BE2C (cell line): Measurements from ENCODE around the gene IFNGR2.
A peak's percentile ranks its signal among the peaks of the same experiment; 100 is the strongest.
"Not testable (repeated sequence)": the region's sequence is repeated elsewhere in the genome, so short reads cannot be mapped to it uniquely, and the experiment has no call there.

Experiments
- DNase-seq: peaks from one replicate; pipeline ENCODE4 v3.0.0-alpha.2; 2020
- H3K27me3 ChIP-seq: fragments of 250-450 bp; sonication (Bioruptor Pico); 2 replicates; pipeline ENCODE4 v1.5.1; 2020; ENCODE audit warnings: mild to moderate bottlenecking
- H3K36me3 ChIP-seq: fragments of 250-450 bp; sonication (Bioruptor Pico); 2 replicates; pipeline ENCODE4 v1.5.1; 2020; ENCODE audit warnings: mild to moderate bottlenecking
- H3K4me1 ChIP-seq: fragments of 250-450 bp; sonication (Bioruptor Pico); 2 replicates; pipeline ENCODE4 v1.5.1; 2020
- H3K4me3 ChIP-seq: 2 replicates; pipeline ENCODE4 v1.5.1; 2011; ENCODE audit warnings: low read depth, low read length
- H3K9me3 ChIP-seq: fragments of 250-450 bp; sonication (Bioruptor Pico); 2 replicates; pipeline ENCODE4 v1.5.1; 2020
- CTCF ChIP-seq: IDR thresholded peaks from 2 replicates; pipeline ENCODE4 v1.5.1; 2012; ENCODE audit warnings: mild to moderate bottlenecking, low read depth, low read length

Gene IFNGR2

GRCh38 chr21:33374080-33374449 lies 29.1 kb upstream of the IFNGR2 start:
- no peak for TF ChIP-seq CTCF
- peaks cover 3% of the 10 kb centered on the region; the same call in 1 of the 2 replicates for H3K9me3 ChIP-seq
- H3K4me3 ChIP-seq = no peak overlapping the region
- H3K36me3 ChIP-seq = no peaks in the 10 kb centered on the region
- H3K4me1 ChIP-seq = no peaks in the 10 kb centered on the region
- H3K27me3 ChIP-seq = no peaks in the 10 kb centered on the region
- no peak for DNase-seq

DNA sequence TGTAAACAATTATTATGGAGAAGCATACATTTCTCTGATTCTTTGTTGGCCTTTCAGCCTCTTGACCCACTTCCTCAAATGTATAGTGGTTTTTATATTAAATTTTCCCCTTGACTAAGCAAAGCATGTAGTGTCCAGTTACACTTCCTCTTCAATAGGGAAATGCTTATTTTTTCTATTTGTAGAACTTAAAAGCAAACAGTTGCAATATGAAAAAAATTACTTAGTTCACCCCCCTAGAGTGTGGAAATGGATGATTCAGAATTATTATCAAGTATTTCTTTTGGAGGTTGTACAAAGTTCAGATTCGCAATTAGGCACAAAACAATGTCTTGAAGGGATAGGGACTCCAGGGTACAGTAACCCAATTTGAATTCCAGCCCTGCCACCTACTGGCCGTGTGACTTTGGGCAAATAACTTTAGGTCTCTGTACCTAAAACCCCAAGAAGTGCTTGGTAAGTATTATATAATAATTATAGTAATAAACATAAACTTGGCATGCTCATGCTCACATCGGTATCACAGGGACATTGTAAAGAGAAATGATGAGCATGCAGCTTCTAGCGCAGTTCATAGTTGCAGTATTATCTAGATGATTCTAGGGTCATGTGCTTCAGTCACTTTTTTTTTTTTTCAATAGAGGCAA lies 28.6 kb upstream of the IFNGR2 start:
- H3K9me3 ChIP-seq = peaks cover 3% of the 10 kb centered on the region; the same call in 1 of the 2 replicates
- peak; percentile 51 for DNase-seq
- TF ChIP-seq CTCF = peak; percentile 83
- no peak overlapping the region for H3K4me3 ChIP-seq
- H3K27me3 ChIP-seq = no peaks in the 10 kb centered on the region
- H3K36me3 ChIP-seq = no peaks in the 10 kb centered on the region
- H3K4me1 ChIP-seq = no peaks in the 10 kb centered on the region

DNA sequence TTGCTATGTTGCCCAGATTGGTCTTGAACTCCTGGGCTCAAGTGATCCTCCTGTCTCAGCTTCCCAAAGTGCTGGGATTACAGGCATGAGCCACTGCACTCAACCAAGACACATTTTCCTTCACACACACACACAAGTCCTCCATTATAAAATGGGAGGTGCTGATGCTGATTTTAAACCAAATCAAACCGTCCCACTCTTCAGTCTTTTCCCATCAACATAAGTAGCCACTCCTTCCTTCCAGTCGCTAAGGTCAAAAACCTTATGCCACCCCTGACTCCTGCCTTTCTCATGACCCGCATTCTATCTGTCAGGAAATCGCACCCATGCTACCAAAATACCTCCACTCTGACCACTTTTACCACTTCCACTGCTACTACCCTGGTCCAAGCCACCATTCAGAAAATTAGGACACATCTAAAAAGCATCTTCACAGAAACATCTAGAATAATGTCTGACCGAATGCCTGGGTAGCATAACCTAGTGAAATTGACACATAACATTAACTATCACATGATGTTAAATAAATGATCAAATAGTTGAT lies 28.0 kb upstream of the IFNGR2 start:
- H3K9me3 ChIP-seq = no peaks in the 10 kb centered on the region
- H3K36me3 ChIP-seq = no peaks in the 10 kb centered on the region
- no peaks in the 10 kb centered on the region for H3K27me3 ChIP-seq
- H3K4me1 ChIP-seq = no peaks in the 10 kb centered on the region
- H3K4me3 ChIP-seq = no peak overlapping the region
- no peak for DNase-seq
- TF ChIP-seq CTCF = no peak

- H3K4me1 ChIP-seq = no peaks in the 10 kb centered on the region
- H3K4me3 ChIP-seq = no peak overlapping the region
- H3K36me3 ChIP-seq = no peaks in the 10 kb centered on the region
- no peaks in the 10 kb centered on the region for H3K27me3 ChIP-seq
- no peak for DNase-seq
- no peak for TF ChIP-seq CTCF
- no peaks in the 10 kb centered on the region for H3K9me3 ChIP-seq
Measured at GRCh38 chr21:33377221-33377920, 25.8 kb upstream of the IFNGR2 start.

DNA sequence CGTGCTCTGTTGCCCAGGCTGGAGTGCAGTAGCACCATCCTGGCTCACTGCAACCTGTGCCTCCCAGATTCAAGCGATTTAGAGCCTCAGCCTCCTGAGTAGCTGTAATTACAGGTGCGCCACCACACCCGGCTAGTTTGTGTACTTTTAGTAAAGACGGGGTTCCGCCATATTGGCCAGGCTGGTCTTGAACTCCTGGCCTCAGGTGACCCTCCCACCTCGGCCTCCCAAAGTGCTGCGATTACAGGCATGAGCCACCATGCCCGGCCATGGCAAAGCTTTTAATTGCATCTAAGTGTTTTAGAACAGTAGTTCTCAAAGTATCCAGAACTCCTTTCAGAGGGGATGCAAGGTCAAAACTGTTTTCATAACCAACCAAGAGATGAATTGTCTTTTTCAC lies 25.1 kb upstream of the IFNGR2 start:
- Histone ChIP-seq H3K9me3 (no peaks in the 10 kb centered on the region), H3K27me3 (no peaks in the 10 kb centered on the region), H3K4me1 (no peaks in the 10 kb centered on the region), H3K4me3 (no peak overlapping the region), H3K36me3 (no peaks in the 10 kb centered on the region)
- no peak for TF ChIP-seq CTCF
- no peak for DNase-seq

- H3K36me3 ChIP-seq, H3K4me3 ChIP-seq, DNase-seq, H3K4me1 ChIP-seq, H3K27me3 ChIP-seq, H3K9me3 ChIP-seq: not testable (repeated sequence)
Measured at GRCh38 chr21:33379934-33380333, 23.3 kb upstream of the IFNGR2 start.
